DMS 273 (cell line): ENCODE data around the gene SDSL.

Experiments
- DNase-seq: peaks from one replicate; lab custom pipeline; 2025; ENCODE audit not compliant: unreplicated experiment; lab: John Stamatoyannopoulos, UW

The SDSL gene

GRCh38 chr12:113418213-113418879 is 3.8 kb upstream of the SDSL start:
- no peak for DNase-seq

- DNase-seq: no peak
Measured at GRCh38 chr12:113420996-113421595, 1.1 kb upstream of the SDSL start.

GRCh38 chr12:113422886-113423669 is 898 bp downstream of the SDSL start:
- no peak for DNase-seq

- no peak for DNase-seq
Measured at GRCh38 chr12:113424456-113424855, 2.3 kb downstream of the SDSL start.

GRCh38 chr12:113424915-113425823 is 3.0 kb downstream of the SDSL start:
- DNase-seq: peak; percentile 44

- DNase-seq: peak; percentile 10
Measured at GRCh38 chr12:113425960-113426453, 3.8 kb downstream of the SDSL start.

- no peak for DNase-seq
Measured at GRCh38 chr12:113427882-113428281, 5.7 kb downstream of the SDSL start.

- DNase-seq: no peak
Measured at GRCh38 chr12:113428482-113428881, 6.3 kb downstream of the SDSL start.

- no peak for DNase-seq
Measured at GRCh38 chr12:113432986-113433385, 10.8 kb downstream of the SDSL start.

- no peak for DNase-seq
Measured at GRCh38 chr12:113435367-113435766, 13.2 kb downstream of the SDSL start.

- DNase-seq: no peak
Measured at GRCh38 chr12:113436586-113436985, 14.4 kb downstream of the SDSL start.

GRCh38 chr12:113436993-113437728 is 15.0 kb downstream of the SDSL start:
- DNase-seq: no peak

- no peak for DNase-seq
Measured at GRCh38 chr12:113437729-113438100, 15.5 kb downstream of the SDSL start.

- DNase-seq: no peak
Measured at GRCh38 chr12:113438523-113439300, 16.5 kb downstream of the SDSL start.

GRCh38 chr12:113439301-113439597 is 17.1 kb downstream of the SDSL start:
- DNase-seq: no peak

- DNase-seq: peak; percentile 72
Measured at GRCh38 chr12:113439606-113440030, 17.4 kb downstream of the SDSL start.

- no peak for DNase-seq
Measured at GRCh38 chr12:113440336-113440735, 18.2 kb downstream of the SDSL start.

GRCh38 chr12:113440947-113441782 is 19.0 kb downstream of the SDSL start:
- no peak for DNase-seq

- DNase-seq: no peak
Measured at GRCh38 chr12:113443030-113443539, 20.9 kb downstream of the SDSL start.
